ENCODE measurements around the gene PSD4. TPM values are rescaled to one million over a fixed set of nuclear protein-coding genes. Genes with fewer than 3 reads are reported as not detected.

The PSD4 gene
- polyA plus RNA-seq, 1 experiment = 0.37 TPM

DNA sequence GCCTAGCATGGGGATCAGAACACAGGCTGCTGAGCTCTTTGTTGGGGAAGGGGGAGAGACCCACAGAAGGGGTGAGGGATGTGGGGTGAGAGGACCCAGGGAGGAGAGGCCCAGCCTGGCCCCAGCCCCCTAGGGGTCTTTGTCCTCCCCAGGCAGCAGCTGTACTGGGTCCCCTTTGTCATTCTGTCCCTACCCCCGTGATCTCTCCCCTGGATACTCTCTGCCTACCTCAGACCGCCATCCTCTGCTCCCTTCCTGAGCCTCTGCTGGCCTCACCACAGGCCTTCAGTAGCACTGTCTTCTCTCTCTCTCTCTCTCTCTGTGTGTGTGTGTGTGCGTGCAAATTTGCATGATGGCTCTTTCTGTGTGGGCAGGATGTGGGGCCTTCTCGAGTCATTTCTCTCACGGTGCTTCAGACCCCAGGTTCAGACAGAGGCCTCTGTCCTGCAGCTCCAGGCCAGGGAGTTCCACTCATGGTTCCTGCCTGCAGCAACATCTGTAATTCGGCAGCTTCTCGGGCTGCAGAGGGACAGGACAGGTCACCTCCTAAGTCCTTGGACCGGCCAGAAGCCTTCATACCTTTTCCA lies 1.4 kb downstream of the PSD4 start:
- no peak for DNase-seq (ENCODE audit: low read depth, low spot score)
- TF ChIP-seq, protein P1, sequence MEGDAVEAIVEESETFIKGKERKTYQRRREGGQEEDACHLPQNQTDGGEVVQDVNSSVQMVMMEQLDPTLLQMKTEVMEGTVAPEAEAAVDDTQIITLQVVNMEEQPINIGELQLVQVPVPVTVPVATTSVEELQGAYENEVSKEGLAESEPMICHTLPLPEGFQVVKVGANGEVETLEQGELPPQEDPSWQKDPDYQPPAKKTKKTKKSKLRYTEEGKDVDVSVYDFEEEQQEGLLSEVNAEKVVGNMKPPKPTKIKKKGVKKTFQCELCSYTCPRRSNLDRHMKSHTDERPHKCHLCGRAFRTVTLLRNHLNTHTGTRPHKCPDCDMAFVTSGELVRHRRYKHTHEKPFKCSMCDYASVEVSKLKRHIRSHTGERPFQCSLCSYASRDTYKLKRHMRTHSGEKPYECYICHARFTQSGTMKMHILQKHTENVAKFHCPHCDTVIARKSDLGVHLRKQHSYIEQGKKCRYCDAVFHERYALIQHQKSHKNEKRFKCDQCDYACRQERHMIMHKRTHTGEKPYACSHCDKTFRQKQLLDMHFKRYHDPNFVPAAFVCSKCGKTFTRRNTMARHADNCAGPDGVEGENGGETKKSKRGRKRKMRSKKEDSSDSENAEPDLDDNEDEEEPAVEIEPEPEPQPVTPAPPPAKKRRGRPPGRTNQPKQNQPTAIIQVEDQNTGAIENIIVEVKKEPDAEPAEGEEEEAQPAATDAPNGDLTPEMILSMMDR (IDR thresholded peaks at IDR 0.05; ENCODE audit: low read depth, low read length) = no peak
- Histone ChIP-seq H3K4me3 (ENCODE audit: low read depth, low read length) (no peak overlapping the region), H3K27ac (ENCODE audit: low read depth, low read length) (no peak overlapping the region), H3K27me3 (ENCODE audit: control insufficient read depth, insufficient read depth, low read length) (peaks cover 23% of the 10 kb centered on the region), H3K9me3 (ENCODE audit: control insufficient read depth, insufficient read depth, low read length) (no peaks in the 10 kb centered on the region)
- CTCF ChIA-PET = interaction anchor here (0.6 to 1.4 kb wide), 5 partner anchors 18 to 39 kb away, joined by 3 to 7 read pairs (median 3); no protein-coding TSS in a partner anchor
- POLR2A ChIA-PET = no interaction called here

DNA sequence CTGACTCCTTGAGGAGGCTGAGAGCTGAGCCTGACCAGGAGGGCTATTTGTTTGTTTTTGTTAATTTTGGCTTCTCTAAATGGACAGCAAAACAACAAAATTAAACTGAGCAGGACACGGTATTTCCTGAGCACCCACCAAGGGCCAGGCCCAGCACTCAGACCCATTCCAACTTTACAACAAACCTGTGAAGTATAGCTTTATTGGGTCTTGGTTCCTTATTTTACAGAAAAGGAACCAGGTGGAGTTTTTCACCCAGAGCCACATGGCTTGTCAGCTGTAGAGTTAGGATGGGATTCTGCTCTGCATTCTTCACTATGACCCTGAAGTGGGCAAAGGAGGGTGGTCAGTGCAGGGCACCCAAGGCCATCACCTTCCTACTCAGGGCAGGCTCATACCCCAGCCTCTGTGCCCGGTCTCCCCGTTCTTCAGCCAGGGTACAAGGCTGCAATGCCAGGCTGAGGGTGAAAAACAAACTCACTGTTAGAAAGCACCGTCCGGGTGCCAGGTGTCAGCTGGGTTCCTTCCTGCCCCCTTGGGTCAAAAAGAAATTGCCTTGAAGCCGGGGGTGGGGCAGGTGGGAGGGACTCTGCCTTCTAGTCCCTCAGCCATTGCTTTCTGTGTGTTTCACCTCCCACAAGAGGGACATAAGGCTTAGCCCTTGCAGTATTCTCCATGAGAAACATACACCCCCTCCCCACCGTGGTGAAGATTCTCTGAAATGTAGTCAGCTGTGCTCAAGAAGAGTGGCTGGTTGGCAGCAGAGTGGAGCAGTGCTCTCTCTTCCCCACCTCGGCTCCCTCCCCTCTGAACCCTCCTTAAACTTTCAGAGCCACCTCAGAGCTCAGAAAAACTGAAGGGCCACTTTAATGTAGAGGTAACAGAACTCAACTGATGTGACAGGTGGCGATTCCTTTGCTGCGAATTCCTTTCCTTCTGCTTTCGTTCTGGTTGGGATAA lies 2.2 kb downstream of the PSD4 start:
- CTCF ChIA-PET = interaction anchor here (0.8 to 1.4 kb wide), 3 partner anchors 19 to 40 kb away, joined by 3 to 7 read pairs (median 3); no protein-coding TSS in a partner anchor
- H3K4me3 ChIP-seq (ENCODE audit: low read depth, low read length) = no peak overlapping the region

DNA sequence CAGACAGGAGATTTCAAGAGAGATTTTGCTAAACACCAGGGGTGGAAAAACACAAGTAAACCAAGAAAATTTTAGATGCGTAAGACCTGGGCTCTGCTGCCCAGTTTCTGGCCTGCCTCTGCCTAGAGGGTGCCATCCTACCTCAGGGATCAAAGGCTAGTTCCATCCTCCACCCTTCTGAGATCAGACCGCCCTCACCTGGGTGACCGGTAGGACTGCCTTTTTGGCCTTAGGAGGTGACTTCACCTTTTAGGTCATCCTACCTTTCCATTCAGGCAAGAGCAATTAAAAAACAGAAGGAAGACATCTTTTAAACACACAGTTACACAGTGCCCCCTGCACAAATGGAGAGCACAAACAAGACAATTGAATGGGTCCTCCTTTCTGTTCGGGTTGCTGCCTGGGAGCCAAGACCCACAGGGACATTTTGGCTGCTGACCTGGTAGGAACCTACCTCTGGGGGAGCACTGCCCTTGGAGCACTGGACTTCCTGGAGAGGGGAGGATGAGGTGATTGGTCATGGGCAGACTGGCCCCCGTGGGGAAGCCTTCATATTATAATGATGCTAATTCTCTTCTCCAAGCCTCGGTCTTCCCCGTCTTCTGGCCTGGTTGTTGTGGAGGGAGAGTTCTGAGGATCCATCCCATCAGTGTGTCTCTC lies 3.1 kb downstream of the PSD4 start:
- TF ChIP-seq, protein P1 (IDR thresholded peaks at IDR 0.05; ENCODE audit: low read depth, low read length) = no peak
- H3K9me3 ChIP-seq (ENCODE audit: control insufficient read depth, insufficient read depth, low read length) = no peaks in the 10 kb centered on the region
- H3K4me3 ChIP-seq (ENCODE audit: low read depth, low read length) = no peak overlapping the region
- ChIA-PET CTCF (interaction anchor here (1.1 kb wide), 1 partner anchor 39 kb away, joined by 7 read pairs; no protein-coding TSS in a partner anchor), POLR2A (no interaction called here)
- H3K27me3 ChIP-seq (ENCODE audit: control insufficient read depth, insufficient read depth, low read length) = peaks cover 25% of the 10 kb centered on the region
- H3K27ac ChIP-seq (ENCODE audit: low read depth, low read length) = no peak overlapping the region
- no peak for DNase-seq (ENCODE audit: low read depth, low spot score)

More for the DNA sequence above, 2.2 kb downstream of the PSD4 start:
- POLR2A ChIA-PET = no interaction called here
- DNase-seq (ENCODE audit: low read depth, low spot score) = no peak
- H3K27ac ChIP-seq (ENCODE audit: low read depth, low read length) = no peak overlapping the region
- H3K9me3 ChIP-seq (ENCODE audit: control insufficient read depth, insufficient read depth, low read length) = no peaks in the 10 kb centered on the region
- H3K27me3 ChIP-seq (ENCODE audit: control insufficient read depth, insufficient read depth, low read length) = peaks cover 23% of the 10 kb centered on the region
- TF ChIP-seq, protein P1 (IDR thresholded peaks at IDR 0.05; ENCODE audit: low read depth, low read length) = no peak

DNA sequence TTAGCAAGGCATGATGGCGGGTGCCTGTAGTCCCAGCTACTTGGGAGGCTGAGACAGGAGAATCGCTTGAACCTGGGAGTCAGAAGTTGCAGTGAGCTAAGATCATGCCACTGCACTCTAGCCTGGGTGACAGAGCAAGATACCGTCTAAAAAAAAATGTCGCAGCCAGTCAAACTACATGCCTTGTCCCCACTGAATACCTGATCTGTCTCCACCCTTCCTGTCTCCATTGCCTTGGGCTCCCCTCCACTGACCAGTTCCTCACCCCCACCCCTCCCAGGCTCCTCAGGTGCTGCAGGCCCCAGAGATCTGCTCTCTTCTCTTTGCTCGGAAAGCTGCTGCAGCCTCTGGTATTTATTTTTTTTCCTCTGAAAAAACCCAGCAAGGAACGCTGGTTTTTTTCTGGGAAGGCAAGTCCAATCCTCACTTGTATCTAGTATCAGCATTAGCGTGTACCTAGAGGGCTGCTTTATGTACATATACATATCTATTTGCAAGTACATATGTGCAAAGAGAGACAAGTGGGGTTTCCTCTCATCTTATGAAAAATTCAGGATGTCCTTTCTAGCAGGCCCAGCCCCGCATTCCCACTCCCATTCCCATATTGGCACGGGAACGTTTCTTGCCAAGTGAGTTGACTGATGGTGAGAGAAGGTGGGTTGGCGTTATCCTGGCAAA lies 4.4 kb downstream of the PSD4 start:
- TF ChIP-seq, protein P1 (IDR thresholded peaks at IDR 0.05; ENCODE audit: low read depth, low read length) = no peak
- Histone ChIP-seq H3K27me3 (ENCODE audit: control insufficient read depth, insufficient read depth, low read length) (peaks cover 22% of the 10 kb centered on the region), H3K4me3 (ENCODE audit: low read depth, low read length) (no peak overlapping the region), H3K27ac (ENCODE audit: low read depth, low read length) (no peak overlapping the region), H3K9me3 (ENCODE audit: control insufficient read depth, insufficient read depth, low read length) (no peaks in the 10 kb centered on the region)
- ChIA-PET CTCF (interaction anchor here (1.2 kb wide), 1 partner anchor 212 kb away, joined by 5 read pairs; no protein-coding TSS in a partner anchor), POLR2A (no interaction called here)
- no peak for DNase-seq (ENCODE audit: low read depth, low spot score)

All from AG04450 (cell line).